NCI-H460 (cell line): ENCODE measurements around the gene MSH3. TPM values are rescaled to one million over a fixed set of nuclear protein-coding genes. Genes with fewer than 3 reads are reported as not detected.
"Not testable (repeated sequence)": the region's sequence is repeated elsewhere in the genome, so short reads cannot be mapped to it uniquely, and the experiment has no call there.

Experiments
- DNase-seq: peaks from one replicate; pipeline ENCODE4 v3.0.0-alpha.2; 2016; ENCODE audit warnings: low read depth; ENCODE audit errors: extremely low read depth
- total RNA-seq: library from RNA; depleted of rRNA; stranded (reverse); fragments of >200 nt; shearing (Covaris generic); gene quantifications from 2 replicates; pipeline ENCODE4 v1.2.3, GENCODE V29; 2014

MSH3 gene
- total RNA-seq, 1 experiment from 2014 or later = 14.6 TPM

GRCh38 chr5:80784451-80784850, 130.0 kb downstream of the MSH3 start:
- no peak for DNase-seq

DNA sequence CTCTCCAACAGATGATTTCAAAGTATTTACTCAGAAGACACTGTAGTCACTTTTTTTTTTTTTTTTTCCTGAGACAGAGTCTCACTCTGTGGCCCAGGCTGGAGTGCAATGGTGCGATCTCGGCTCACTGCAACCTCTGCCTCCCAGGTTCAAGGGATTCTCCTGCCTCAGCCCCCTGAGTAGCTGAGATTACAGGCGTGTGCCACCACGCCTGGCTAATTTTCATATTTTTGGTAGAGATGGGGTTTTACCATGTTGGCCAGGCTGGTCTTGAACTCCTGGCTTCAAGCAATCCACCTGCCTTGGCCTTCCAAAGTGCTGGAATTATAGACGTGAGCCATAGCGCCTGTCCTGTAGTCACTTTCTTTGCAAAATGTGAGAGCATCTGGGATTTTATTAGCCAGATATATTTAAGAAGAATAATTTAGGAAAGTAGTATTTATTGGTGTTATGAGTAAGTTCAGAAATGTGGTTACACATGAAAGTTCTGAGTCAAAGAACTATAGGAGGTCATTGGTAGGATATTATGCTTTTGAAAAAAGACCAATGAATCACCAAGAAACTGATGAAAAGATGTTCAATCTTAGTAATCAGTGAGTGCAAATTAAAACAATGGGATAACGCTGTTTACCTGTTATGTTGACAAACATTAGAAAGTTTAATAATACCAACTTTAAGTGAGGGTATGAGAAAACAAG, 135.0 kb downstream of the MSH3 start:
- not testable (repeated sequence) for DNase-seq

GRCh38 chr5:80790698-80791097, 136.2 kb downstream of the MSH3 start:
- no peak for DNase-seq

- DNase-seq = no peak
Observed at GRCh38 chr5:80793354-80793753, 138.9 kb downstream of the MSH3 start.

- no peak for DNase-seq
Observed at GRCh38 chr5:80796846-80797245, 142.4 kb downstream of the MSH3 start.

- DNase-seq = no peak
Observed at GRCh38 chr5:80797428-80798024, 143.1 kb downstream of the MSH3 start.

GRCh38 chr5:80798166-80798565, 143.7 kb downstream of the MSH3 start:
- no peak for DNase-seq

DNA sequence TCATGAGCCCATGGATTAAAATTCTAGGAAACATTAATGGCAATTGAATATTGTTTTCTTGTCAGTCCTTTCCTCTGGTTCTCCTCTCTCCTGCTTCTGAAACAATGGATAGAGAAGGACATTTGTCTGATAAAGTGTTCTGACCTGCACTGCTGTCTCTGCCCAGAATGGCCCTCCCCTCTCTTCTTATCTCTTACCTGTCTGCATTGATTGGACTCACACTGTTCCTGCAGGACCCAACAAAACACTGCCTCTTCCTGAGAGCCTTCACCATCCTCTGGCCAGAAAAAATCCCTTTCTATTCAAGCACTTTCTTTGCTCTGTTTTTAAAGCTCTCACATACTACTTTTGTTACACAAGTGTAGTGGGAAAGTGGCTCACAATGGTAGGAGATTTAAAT, 144.2 kb downstream of the MSH3 start:
- DNase-seq = no peak

DNA sequence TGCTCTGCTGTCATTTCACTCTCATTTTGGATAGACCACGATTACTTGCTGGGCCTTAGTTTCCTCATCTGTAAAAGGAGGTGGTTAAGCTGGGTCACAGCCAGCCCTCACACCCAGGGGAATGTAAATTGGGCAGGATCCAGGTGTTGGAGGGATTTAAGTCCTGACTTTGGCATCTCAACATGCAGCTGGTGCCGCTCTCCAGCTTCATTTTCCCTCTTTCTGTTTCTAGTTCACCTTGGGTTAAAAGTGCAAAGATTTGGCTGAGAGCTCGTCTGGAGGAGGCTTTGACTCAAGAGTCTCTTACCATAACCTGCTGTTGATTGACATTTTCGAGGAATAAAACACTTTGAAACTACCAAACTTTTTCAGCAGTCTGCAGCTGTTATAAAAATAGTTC, 144.6 kb downstream of the MSH3 start:
- no peak for DNase-seq

GRCh38 chr5:80799573-80799972, 145.1 kb downstream of the MSH3 start:
- no peak for DNase-seq

GRCh38 chr5:80804332-80804731, 149.9 kb downstream of the MSH3 start:
- no peak for DNase-seq

- no peak for DNase-seq
Observed at GRCh38 chr5:80805038-80805437, 150.6 kb downstream of the MSH3 start.

DNA sequence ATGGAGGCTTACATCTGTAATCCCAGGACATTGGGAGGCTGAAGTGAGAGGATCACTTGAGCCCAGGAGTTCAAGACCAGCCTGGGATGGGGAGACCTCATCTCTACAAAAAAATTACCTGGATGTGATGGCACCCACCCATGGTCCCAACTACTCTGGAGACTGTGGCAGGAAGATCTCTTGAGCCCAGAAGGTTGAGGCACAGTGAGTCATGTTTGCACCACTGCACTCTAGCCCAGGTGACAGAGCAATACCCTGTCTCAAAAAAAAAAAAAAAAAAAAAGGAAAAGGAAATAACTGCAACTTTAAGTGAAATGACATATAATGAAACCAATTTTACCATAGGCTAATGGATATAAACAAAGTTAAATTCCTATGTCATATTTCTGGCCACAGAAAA, 152.5 kb downstream of the MSH3 start:
- DNase-seq = no peak

- no peak for DNase-seq
Observed at GRCh38 chr5:80809451-80809850, 155.0 kb downstream of the MSH3 start.

- no peak for DNase-seq
Observed at GRCh38 chr5:80810425-80810824, 156.0 kb downstream of the MSH3 start.

- DNase-seq = no peak
Observed at GRCh38 chr5:80816590-80816989, 162.1 kb downstream of the MSH3 start.

GRCh38 chr5:80820685-80821084, 166.2 kb downstream of the MSH3 start:
- DNase-seq = no peak

GRCh38 chr5:80822640-80823039, 168.2 kb downstream of the MSH3 start:
- DNase-seq = no peak

GRCh38 chr5:80824159-80824558, 169.7 kb downstream of the MSH3 start:
- DNase-seq = not testable (repeated sequence)

DNA sequence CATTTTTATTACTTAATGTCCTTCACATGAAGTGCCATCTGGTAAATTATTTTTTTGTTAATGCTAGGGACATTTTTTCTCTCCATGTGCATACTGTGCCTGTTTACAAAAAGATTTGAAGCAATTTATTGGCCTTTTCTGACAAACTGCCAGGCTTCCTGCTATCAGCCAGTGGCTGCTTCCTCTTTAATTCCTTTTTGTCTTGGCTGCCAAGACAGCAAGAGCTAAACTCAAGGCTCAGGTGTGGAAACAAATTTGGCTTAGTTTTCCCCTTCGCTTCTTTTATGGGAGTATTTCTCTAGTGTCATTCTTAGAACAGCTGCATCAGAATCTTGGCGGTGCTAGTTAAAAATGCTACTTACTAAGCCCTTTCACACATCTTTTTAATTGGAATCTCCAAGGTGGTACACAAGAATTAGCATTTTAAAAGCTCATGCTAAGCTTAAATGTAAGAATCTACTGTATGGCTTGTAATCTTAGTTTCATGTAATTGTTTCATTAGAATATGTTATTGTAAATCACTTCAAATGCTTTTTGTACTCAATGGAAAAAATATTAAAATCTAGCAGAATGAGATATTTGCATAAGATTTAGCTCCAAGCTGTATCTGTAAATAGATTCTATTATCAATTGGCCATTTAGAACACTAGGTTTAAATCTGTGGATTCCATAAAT, 171.5 kb downstream of the MSH3 start:
- no peak for DNase-seq

DNA sequence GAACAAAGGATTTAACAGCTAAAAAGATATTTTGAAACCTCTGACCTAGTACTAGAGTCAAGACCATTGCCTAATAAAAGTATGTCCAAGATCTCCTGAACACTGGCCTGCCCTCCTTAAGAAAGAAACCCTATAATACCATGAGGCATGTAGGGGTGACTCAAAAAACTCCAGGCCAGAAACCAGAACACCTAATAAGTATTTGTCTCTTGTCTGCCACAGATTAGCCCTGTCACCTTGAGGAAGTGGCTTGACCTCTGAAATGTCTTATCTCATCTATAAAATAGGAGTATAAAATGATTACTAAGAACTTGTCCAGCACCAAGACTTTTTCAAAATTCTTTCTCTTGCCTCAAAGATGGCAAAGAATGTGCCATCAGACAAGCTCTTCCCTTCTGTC, 180.3 kb downstream of the MSH3 start:
- DNase-seq = no peak

DNA sequence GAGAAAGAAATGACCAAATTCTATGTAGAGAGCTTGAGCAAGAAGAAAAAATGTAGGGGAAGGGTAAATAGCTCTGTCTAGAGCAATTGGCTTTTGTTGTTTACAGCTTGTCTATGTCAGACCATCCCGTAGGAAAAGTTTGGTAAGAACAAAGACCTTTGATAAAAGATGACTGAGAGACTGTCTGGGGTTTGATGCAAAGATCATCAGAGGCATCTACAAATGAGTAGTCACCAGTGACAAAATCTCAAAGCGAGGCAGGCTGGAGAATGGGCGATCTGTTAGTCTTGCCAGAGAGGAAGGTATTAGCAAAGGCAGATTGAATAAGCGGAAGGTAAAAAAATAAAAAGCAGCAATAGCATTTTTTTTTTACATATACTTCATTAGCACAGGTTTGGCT, 180.7 kb downstream of the MSH3 start:
- no peak for DNase-seq
